H7 (cell line): ENCODE measurements around the gene CDK2AP2. TPM values are rescaled to one million over a fixed set of nuclear protein-coding genes. Genes with fewer than 3 reads are reported as not detected.

Source experiments
- DNase-seq: peaks from one replicate; pipeline ENCODE4 v3.0.0; 2012
- H3K27me3 ChIP-seq: 2 replicates; pipeline ENCODE4 v1.6.0; 2011; ENCODE audit warnings: mild to moderate bottlenecking, low read length; ENCODE audit not compliant: control insufficient read depth, insufficient read depth
- H3K36me3 ChIP-seq: replicated peaks from 2 replicates; pipeline ENCODE4 v1.5.1; 2011; ENCODE audit warnings: low read length; ENCODE audit not compliant: control insufficient read depth, insufficient read depth
- H3K4me3 ChIP-seq: 2 replicates; pipeline ENCODE4 v1.5.1; 2011; ENCODE audit warnings: low read depth, mild to moderate bottlenecking, control low read depth, low read length, moderate library complexity; ENCODE audit not compliant: insufficient read depth
- total RNA-seq: library from RNA; depleted of rRNA; stranded (reverse); fragments of >200 nt; shearing (Covaris generic); gene quantifications from 2 replicates; pipeline ENCODE4 v1.2.3, GENCODE V29; 2014

CDK2AP2 gene
- total RNA-seq, 1 experiment from 2014 or later: 38.1 TPM

- H3K27me3 ChIP-seq: peaks cover 6% of the 10 kb centered on the region; the same call in 1 of the 2 replicates
- DNase-seq: no peak
- peaks cover 4% of the 10 kb centered on the region for H3K36me3 ChIP-seq
- peak overlapping the region; percentile 85 for H3K4me3 ChIP-seq
These were observed 4.6 kb downstream of the CDK2AP2 start for GRCh38 chr11:67503119-67504004.

- peak; percentile 54 for DNase-seq
- Histone ChIP-seq H3K4me3 (no peak overlapping the region), H3K36me3 (peaks cover 4% of the 10 kb centered on the region), H3K27me3 (peaks cover 6% of the 10 kb centered on the region; the same call in 1 of the 2 replicates)
These were observed 5.5 kb downstream of the CDK2AP2 start for GRCh38 chr11:67502328-67502979.

- no peak overlapping the region for H3K4me3 ChIP-seq
- peaks cover 6% of the 10 kb centered on the region; the same call in 1 of the 2 replicates for H3K27me3 ChIP-seq
- DNase-seq: peak; percentile 23
- peaks cover 5% of the 10 kb centered on the region for H3K36me3 ChIP-seq
These were observed 6.1 kb downstream of the CDK2AP2 start for GRCh38 chr11:67501854-67502253.

GRCh38 chr11:67500831-67501715 is 6.9 kb downstream of the CDK2AP2 start:
- Histone ChIP-seq H3K27me3 (peaks cover 6% of the 10 kb centered on the region; the same call in 1 of the 2 replicates), H3K36me3 (peaks cover 6% of the 10 kb centered on the region), H3K4me3 (no peak overlapping the region)
- peak; percentile 22 for DNase-seq

GRCh38 chr11:67500484-67500821 is 7.5 kb downstream of the CDK2AP2 start:
- Histone ChIP-seq H3K27me3 (peaks cover 6% of the 10 kb centered on the region; the same call in 1 of the 2 replicates), H3K36me3 (peaks cover 6% of the 10 kb centered on the region), H3K4me3 (no peak overlapping the region)
- DNase-seq: no peak

- Histone ChIP-seq H3K4me3 (no peak overlapping the region), H3K27me3 (peaks cover 6% of the 10 kb centered on the region; the same call in 1 of the 2 replicates), H3K36me3 (peaks cover 6% of the 10 kb centered on the region)
- peak; percentile 55 for DNase-seq
These were observed 8.0 kb downstream of the CDK2AP2 start for GRCh38 chr11:67499808-67500483.

GRCh38 chr11:67498544-67498972 is 9.4 kb downstream of the CDK2AP2 start:
- DNase-seq: no peak
- no peak overlapping the region for H3K4me3 ChIP-seq

GRCh38 chr11:67497656-67498291 is 10.2 kb downstream of the CDK2AP2 start:
- H3K27me3 ChIP-seq: no peaks in the 10 kb centered on the region
- peak; percentile 55 for DNase-seq
- H3K4me3 ChIP-seq: no peak overlapping the region
- H3K36me3 ChIP-seq: peaks cover 6% of the 10 kb centered on the region

More at GRCh38 chr11:67498544-67498972, 9.4 kb downstream of the CDK2AP2 start:
- Histone ChIP-seq H3K27me3 (peaks cover 2% of the 10 kb centered on the region; the same call in 1 of the 2 replicates), H3K36me3 (peaks cover 6% of the 10 kb centered on the region)

GRCh38 chr11:67496113-67496512 is 11.8 kb downstream of the CDK2AP2 start:
- no peaks in the 10 kb centered on the region for H3K27me3 ChIP-seq
- peak; percentile 50 for DNase-seq
- no peak overlapping the region for H3K4me3 ChIP-seq
- H3K36me3 ChIP-seq: peaks cover 3% of the 10 kb centered on the region

- no peaks in the 10 kb centered on the region for H3K27me3 ChIP-seq
- H3K36me3 ChIP-seq: peaks cover 2% of the 10 kb centered on the region
- DNase-seq: no peak
- H3K4me3 ChIP-seq: no peak overlapping the region
These were observed 12.5 kb downstream of the CDK2AP2 start for GRCh38 chr11:67495234-67496005.

GRCh38 chr11:67494371-67495233 is 13.4 kb downstream of the CDK2AP2 start:
- no peak overlapping the region for H3K4me3 ChIP-seq
- H3K36me3 ChIP-seq: peaks cover 2% of the 10 kb centered on the region
- no peaks in the 10 kb centered on the region for H3K27me3 ChIP-seq
- peak; percentile 88 for DNase-seq
